HG02588 (cell line): ENCODE results near the gene TRIM72.
"Not testable (repeated sequence)": the region's sequence is repeated elsewhere in the genome, so short reads cannot be mapped to it uniquely, and the experiment has no call there.

Source experiments
- ATAC-seq: cut with Tn5 transposase; IDR thresholded peaks from one replicate; pipeline ENCODE4 v1.9.1; 2021; ENCODE audit warnings: mild to moderate bottlenecking, moderate library complexity; ENCODE audit not compliant: unreplicated experiment

TRIM72 gene

DNA sequence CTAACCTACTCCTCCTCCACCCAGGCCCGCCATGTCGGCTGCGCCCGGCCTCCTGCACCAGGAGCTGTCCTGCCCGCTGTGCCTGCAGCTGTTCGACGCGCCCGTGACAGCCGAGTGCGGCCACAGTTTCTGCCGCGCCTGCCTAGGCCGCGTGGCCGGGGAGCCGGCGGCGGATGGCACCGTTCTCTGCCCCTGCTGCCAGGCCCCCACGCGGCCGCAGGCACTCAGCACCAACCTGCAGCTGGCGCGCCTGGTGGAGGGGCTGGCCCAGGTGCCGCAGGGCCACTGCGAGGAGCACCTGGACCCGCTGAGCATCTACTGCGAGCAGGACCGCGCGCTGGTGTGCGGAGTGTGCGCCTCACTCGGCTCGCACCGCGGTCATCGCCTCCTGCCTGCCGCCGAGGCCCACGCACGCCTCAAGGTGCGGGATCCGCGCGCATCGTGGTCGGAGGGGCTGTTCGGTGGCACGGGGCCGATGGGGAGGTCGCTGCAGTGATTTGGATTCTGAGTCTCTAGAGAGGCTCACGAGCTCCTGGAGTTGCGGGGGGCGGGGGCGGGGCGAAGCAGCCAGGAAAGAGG lies 878 bp downstream of the TRIM72 start:
- ATAC-seq = no peak

GRCh38 chr16:31215287-31216162 lies 1.6 kb downstream of the TRIM72 start:
- ATAC-seq = no peak

DNA sequence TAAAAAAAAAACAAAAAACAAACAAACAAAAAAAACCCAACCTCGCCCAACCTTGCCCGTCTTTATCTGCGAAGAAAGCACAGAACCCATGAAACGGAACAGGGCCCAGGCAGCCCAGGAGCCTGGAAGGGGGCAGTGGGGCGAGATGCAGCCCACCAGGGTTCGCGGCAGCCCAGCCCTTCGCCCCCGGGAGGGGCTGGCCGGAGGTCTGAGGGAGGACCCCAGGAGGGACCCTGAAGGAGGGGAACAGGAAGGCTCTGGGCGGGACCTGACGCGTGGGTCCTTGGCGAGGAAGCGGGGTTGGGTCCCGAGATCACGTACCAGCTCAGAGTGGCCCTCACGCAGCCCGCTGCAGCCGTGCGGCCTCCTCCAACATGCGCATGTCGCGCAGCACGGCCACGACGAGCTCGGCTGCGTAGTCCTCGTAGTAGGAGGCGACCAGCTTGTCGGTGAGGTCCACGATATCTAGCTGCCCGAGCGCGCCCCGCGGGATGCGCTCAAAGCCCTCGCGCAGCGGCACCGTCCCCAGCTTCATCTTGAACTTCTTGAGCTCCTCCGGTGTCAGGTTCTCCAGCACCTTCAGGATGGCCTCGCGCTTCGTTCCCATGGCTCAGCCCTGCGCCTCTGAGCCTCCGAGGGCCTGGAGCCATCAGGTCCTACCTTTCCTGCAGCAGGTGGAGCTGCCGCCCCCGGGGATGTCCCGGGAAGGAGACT lies 2.7 kb downstream of the TRIM72 start, which contains the start of gene PYDC1:
TSS of gene PYDC1 (minus strand) at position 714 of the 714 bp plus-strand sequence. CDS start at position 607, 107 bp downstream.
- ATAC-seq = no peak

DNA sequence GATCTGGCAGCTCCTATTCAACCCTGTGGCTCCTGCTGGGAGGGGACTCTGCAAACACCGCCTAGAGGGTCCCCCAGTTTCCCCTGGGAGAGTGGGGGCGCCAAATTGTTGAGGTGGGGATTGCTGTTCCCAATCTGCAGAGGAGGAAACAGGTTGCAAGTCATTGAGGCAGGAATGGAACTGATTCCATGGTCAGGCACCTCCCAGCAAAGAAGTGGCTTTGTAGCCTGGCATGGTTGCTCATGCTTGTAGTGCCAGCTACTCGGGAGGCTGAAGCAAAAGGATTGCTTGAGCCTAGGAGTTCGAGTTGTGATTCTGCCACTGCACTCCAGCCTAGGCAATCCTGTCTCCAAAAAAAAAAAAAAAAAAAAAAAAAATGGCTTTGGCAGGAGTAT lies 3.2 kb downstream of the TRIM72 start:
- ATAC-seq = no peak

- no peak for ATAC-seq
These were observed 5.3 kb downstream of the TRIM72 start for GRCh38 chr16:31219154-31219741.

DNA sequence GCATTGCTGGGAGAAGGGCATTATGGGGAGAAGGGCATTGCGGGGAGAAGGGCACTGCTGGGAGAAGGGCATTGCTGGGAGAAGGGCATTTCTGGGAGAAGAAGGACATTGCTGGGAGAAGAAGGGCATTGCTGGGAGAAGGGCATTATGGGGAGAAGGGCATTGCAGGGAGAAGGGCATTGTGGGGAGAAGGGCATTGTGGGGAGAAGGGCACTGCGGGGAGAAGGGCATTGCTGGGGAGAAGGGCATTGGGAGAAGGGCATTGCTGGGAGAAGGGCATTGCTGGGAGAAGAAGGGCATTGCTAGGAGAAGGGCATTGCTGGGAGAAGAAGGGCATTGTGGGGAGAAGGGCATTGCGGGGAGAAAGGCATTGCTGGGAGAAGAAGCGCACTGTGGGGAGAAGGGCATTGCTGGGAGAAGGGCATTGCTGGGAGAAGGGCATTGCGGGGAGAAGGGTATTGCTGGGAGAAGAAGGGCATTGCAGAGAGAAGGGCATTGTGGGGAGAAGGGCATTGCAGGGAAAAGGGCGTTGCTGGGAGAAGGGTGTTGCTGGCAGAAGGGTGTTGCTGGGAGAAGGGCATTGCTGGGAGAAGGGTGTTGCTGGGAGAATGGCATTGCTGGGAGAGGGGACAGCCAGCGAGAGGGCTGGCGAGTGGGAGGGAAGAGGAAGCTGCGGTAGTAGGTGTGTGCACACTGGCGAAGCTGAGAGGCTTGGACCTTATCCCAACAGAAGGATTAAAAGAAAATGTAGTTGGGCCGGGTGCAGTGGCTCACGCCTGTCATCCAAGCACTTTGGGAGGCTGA lies 7.6 kb downstream of the TRIM72 start:
- no peak for ATAC-seq

DNA sequence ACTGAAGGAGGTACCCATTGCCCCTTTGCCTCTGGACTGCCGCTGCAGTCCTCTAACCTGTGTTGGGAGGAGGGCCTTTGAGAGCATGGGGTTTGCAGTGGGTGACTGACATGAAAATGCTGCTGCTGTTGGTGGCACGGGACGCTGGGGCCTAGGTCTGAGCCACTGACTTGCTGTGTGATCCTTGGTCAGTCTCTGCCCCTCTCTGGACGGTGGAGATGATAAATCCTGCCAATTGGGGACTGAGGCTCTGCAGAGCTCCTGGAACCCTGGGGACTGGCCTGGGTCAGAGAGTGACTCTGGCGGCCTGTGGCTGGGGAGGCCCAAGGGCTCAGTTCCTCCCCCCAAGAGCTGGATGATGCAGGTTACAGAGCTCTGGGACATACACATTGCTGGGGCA lies 9.1 kb downstream of the TRIM72 start:
- no peak for ATAC-seq

DNA sequence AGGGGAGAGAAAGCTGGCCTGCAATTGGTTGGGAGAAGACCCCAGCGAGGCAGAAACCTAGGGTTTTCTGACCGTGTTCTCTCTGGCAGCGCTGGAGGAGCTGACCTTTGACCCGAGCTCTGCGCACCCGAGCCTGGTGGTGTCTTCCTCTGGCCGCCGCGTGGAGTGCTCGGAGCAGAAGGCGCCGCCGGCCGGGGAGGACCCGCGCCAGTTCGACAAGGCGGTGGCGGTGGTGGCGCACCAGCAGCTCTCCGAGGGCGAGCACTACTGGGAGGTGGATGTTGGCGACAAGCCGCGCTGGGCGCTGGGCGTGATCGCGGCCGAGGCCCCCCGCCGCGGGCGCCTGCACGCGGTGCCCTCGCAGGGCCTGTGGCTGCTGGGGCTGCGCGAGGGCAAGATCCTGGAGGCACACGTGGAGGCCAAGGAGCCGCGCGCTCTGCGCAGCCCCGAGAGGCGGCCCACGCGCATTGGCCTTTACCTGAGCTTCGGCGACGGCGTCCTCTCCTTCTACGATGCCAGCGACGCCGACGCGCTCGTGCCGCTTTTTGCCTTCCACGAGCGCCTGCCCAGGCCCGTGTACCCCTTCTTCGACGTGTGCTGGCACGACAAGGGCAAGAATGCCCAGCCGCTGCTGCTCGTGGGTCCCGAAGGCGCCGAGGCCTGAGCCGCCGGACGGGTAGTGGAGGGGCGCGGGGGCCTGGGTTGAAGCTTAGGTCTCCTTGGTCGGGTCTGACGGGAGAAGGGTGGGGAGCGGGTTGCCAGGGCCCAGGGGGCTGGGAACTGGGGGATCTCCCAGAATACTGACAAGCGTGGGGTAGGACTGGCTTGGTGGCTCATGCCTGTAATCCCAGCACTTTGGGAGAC lies 10.4 kb downstream of the TRIM72 start:
- ATAC-seq = no peak

- no peak for ATAC-seq
These were observed 11.3 kb downstream of the TRIM72 start for GRCh38 chr16:31225193-31225592.

- ATAC-seq = no peak
These were observed 14.3 kb downstream of the TRIM72 start for GRCh38 chr16:31228206-31228605.

DNA sequence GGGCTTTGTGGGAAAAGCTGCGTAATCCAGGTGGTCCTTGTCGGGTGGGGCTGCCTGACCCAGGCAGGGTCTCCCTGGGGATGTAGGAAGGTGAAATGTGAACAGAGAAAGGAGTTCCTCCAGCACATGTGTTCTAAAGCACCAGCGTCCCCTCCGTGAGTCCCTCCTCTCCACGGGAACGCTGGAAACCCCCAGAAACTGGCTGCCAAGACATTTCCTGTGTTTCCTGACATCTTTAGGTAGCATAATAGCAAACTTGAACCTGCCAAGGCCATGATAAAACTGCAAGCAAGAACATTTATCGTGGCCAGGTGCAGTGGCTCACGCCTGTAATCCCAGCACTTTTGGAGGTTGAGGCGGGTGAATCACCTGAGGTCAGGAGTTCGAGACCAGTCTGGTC lies 15.6 kb downstream of the TRIM72 start:
- ATAC-seq = no peak

GRCh38 chr16:31238041-31238440 lies 24.1 kb downstream of the TRIM72 start:
- no peak for ATAC-seq

DNA sequence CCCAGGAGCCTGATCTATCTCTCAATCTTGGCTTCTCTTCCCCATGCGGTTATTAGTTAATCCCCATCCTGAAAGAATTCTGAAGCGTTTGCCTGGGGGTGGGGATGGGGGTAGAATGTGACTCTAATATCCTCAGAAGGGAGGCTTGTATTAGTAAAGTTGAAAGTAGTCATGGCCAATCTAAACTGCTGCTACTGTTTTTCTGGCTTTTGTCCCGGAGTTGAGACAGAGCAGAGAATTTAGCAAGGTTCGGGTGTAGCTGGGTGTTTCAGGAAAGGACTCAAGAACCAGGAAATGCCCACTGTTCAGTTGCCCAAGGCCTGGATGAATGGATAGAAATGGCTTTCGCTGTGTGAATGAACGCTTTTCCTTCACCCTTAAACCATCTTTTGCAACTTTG lies 28.3 kb downstream of the TRIM72 start:
- no peak for ATAC-seq

GRCh38 chr16:31243734-31244670 lies 30.1 kb downstream of the TRIM72 start:
- no peak for ATAC-seq

DNA sequence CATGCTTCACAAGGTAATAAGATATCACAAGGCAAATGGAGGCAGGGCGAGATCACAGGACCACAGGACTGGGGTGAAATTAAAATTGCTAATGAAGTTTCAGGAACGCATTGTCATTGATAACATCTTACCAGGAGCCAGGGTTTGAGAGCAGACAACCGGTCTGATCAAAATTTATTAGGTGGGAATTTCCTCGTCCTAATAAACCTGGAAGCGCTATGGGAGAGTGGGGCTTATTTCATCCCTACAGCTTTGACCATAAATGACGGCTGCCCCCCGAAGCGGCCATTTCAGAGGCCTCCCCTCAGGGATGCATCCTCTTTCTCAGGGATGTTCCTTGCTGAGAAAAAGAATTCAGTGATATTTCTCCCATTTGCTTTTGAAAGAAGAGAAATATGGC lies 31.7 kb downstream of the TRIM72 start:
- not testable (repeated sequence) for ATAC-seq

DNA sequence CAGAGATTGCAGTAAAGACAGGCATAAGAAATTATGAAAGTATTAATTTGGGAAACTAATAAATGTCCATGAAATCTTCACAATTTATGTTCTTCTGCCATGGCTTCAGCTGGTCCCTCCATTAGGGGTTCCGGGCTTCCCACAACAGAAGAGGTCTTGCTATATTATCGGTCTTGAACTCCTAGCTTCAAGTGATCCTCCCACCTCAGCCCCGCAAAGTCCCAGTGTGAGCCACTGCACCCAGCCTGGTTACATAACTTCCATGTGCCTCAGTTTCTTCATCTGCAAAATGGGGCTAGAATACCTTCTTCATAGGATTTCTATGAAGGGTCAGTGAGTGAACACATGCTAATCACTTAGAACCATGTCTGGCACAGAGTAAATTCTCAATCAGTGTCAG lies 32.4 kb downstream of the TRIM72 start:
- ATAC-seq = no peak

DNA sequence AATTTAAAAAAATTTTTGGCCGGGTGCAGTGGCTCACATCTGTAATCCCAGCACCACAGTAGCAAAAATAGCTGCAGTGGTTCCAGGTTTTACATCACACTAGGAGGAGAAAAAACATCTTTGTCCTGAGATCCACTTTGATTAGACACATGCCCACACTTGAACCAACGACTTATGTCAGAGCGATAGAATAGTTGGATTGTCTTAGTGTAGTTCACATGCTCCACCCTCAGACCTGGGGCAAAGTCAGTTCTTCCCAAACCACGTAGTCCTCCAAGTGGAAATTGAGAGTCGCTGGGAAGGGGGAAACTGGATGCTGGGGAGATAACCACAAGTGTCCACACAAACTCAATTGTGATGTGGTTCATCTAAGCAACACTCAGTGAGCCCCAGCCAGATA lies 34.4 kb downstream of the TRIM72 start:
- no peak for ATAC-seq

DNA sequence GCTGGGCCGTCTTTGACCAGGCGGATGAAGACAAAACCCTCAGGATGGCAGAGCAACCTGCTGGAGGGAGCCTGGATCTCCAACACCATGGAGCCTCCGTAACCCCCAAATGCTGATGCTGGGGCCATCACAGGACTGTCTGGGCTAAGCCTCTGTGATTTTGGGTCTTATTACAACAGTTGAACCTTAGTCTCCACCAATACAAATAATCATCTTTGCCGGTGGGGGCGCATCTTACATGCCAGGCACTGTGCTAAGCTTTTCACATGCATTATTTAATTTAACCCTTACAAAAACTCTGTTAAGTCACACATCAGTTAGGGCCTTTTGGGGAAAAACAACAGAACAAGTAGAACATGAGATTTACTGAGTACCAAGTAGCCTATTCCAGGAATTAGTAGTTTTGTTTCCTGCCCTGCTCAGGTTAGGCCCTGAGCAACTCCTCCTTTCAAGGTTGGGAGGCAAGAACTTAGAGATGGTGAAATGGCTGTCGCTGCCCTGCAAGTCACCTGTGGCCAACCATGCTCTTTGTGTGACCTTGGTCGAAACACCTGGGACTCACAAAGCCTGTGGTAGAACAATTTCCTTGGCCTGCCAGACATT lies 37.0 kb downstream of the TRIM72 start:
- no peak for ATAC-seq
